GM19193 (cell line): Measurements from ENCODE around the gene NOVA2.

Experiments used
- POLR2A ChIP-seq: IDR thresholded peaks from 4 replicates; pipeline ENCODE4 v1.6.1; 2011; ENCODE audit not compliant: insufficient read depth, insufficient read length; ENCODE audit errors: extremely low read depth

The NOVA2 gene

GRCh38 chr19:45973553-45974338, at the start of gene NOVA2:
NOVA2 (minus strand) TSS chr19:45973865; CDS start chr19:45973351, 514 bp downstream.
- no peak for TF ChIP-seq POLR2A

GRCh38 chr19:46023311-46023779, 49.7 kb upstream of the NOVA2 start:
- TF ChIP-seq POLR2A, result no peak

GRCh38 chr19:46022431-46023310, 49.0 kb upstream of the NOVA2 start, which contains the start of gene PGLYRP1:
PGLYRP1 (minus strand) TSS chr19:46023053; CDS start chr19:46023021, 32 bp downstream.
- no peak for TF ChIP-seq POLR2A

- TF ChIP-seq POLR2A, result no peak
These were observed 48.4 kb upstream of the NOVA2 start for GRCh38 chr19:46022061-46022430.

- TF ChIP-seq POLR2A, result no peak
These were observed 47.9 kb upstream of the NOVA2 start for GRCh38 chr19:46021531-46022041.

GRCh38 chr19:46020819-46021125, 47.1 kb upstream of the NOVA2 start:
- TF ChIP-seq POLR2A, result no peak

- TF ChIP-seq POLR2A, result no peak
These were observed 45.6 kb upstream of the NOVA2 start for GRCh38 chr19:46019270-46019669.

GRCh38 chr19:46018729-46019251, 45.1 kb upstream of the NOVA2 start:
- no peak for TF ChIP-seq POLR2A

- no peak for TF ChIP-seq POLR2A
These were observed 44.4 kb upstream of the NOVA2 start for GRCh38 chr19:46017874-46018675.

GRCh38 chr19:46017095-46017429, 43.4 kb upstream of the NOVA2 start:
- no peak for TF ChIP-seq POLR2A

- no peak for TF ChIP-seq POLR2A
These were observed 42.9 kb upstream of the NOVA2 start for GRCh38 chr19:46016426-46017094.

GRCh38 chr19:46015687-46016425, 42.2 kb upstream of the NOVA2 start:
- TF ChIP-seq POLR2A, result no peak

- no peak for TF ChIP-seq POLR2A
These were observed 41.4 kb upstream of the NOVA2 start for GRCh38 chr19:46014941-46015686.
